IPS DF 4.7 (cell line): ENCODE results near the gene PSMB3.
"Not testable (repeated sequence)": the region's sequence is repeated elsewhere in the genome, so short reads cannot be mapped to it uniquely, and the experiment has no call there.

Source experiments
- DNase-seq: peaks from one replicate; pipeline ENCODE4 v3.0.0-alpha.2; 2013; ENCODE audit warnings: low spot score; ENCODE audit errors: extremely low read depth

Gene PSMB3

GRCh38 chr17:38716368-38717005 lies 36.1 kb upstream of the PSMB3 start:
- DNase-seq = no peak

GRCh38 chr17:38717139-38717745 lies 35.3 kb upstream of the PSMB3 start:
- DNase-seq = no peak

- DNase-seq = no peak
Measured at GRCh38 chr17:38719289-38719942, 33.1 kb upstream of the PSMB3 start.

- DNase-seq = no peak
Measured at GRCh38 chr17:38719943-38720641, 32.4 kb upstream of the PSMB3 start.

- DNase-seq = no peak
Measured at GRCh38 chr17:38720941-38721340, 31.6 kb upstream of the PSMB3 start.

- DNase-seq = no peak
Measured at GRCh38 chr17:38721802-38722201, 30.7 kb upstream of the PSMB3 start.

- no peak for DNase-seq
Measured at GRCh38 chr17:38724337-38724988, 28.1 kb upstream of the PSMB3 start.

- DNase-seq = no peak
Measured at GRCh38 chr17:38725066-38725465, 27.5 kb upstream of the PSMB3 start.

GRCh38 chr17:38726145-38726544 lies 26.4 kb upstream of the PSMB3 start:
- DNase-seq = not testable (repeated sequence)

GRCh38 chr17:38727736-38728135 lies 24.8 kb upstream of the PSMB3 start:
- DNase-seq = no peak

- no peak for DNase-seq
Measured at GRCh38 chr17:38728290-38728831, 24.2 kb upstream of the PSMB3 start.

- no peak for DNase-seq
Measured at GRCh38 chr17:38729368-38729885, 23.1 kb upstream of the PSMB3 start.

GRCh38 chr17:38729886-38730525 lies 22.5 kb upstream of the PSMB3 start, which contains the start of gene CISD3:
Gene CISD3, plus strand, starts transcription at chr17:38730341. Its CDS starts 18 bp downstream, at chr17:38730359.
- no peak for DNase-seq

- no peak for DNase-seq
Measured at GRCh38 chr17:38730526-38731379, 21.8 kb upstream of the PSMB3 start.

- DNase-seq = no peak
Measured at GRCh38 chr17:38731526-38732294, 20.8 kb upstream of the PSMB3 start.

- no peak for DNase-seq
Measured at GRCh38 chr17:38732376-38733281, 19.9 kb upstream of the PSMB3 start.

- no peak for DNase-seq
Measured at GRCh38 chr17:38733282-38733981, 19.1 kb upstream of the PSMB3 start.
